Peyer's patch (tissue), 4 donors: Measurements from ENCODE around the gene CDC26.

Source experiments
- CTCF ChIP-seq, 6 experiments: fragments of 450-650 bp in 4 of 6; fragments of 200-600 bp in 2 of 6; sonication (generic) in 1 of 6; IDR thresholded peaks; one replicate each; pipeline ENCODE4 v1.5.1; 2017 to 2019; ENCODE audit warnings: antibody characterized with exemption in 6 of 6, mild to moderate bottlenecking in 3 of 6, moderate library complexity in 1 of 6
- POLR2A ChIP-seq, 2 donors: fragments of 450-650 bp; IDR thresholded peaks; one replicate each; pipeline ENCODE4 v1.5.1; 2017; ENCODE audit warnings: antibody characterized with exemption in 2 of 2, mild to moderate bottlenecking in 2 of 2, moderate library complexity in 2 of 2

GRCh38 chr9:113258282-113258681 lies 17.1 kb downstream of the CDC26 start:
- TF ChIP-seq POLR2A (IDR thresholded peaks at IDR 0.05) (no peak), CTCF (IDR thresholded peaks at IDR 0.05) (no peak)
